Measurements from ENCODE around the gene ADGRD2. TPM values are rescaled to one million over a fixed set of nuclear protein-coding genes. Genes with fewer than 3 reads are reported as not detected.

Gene ADGRD2
- total and polyA plus RNA-seq, 2 of the 13 experiments (the other 11 are each of a cell fraction or from before 2014, with no cell fraction given), result not detected

GRCh38 chr9:124470306-124470705 lies 20.1 kb downstream of the ADGRD2 start (continued):
- TF ChIP-seq TRIM22 (IDR thresholded peaks at IDR 0.05) (no peak), NFAT5 (CRISPR knock-in tag; IDR thresholded peaks at IDR 0.05) (no peak)

DNA sequence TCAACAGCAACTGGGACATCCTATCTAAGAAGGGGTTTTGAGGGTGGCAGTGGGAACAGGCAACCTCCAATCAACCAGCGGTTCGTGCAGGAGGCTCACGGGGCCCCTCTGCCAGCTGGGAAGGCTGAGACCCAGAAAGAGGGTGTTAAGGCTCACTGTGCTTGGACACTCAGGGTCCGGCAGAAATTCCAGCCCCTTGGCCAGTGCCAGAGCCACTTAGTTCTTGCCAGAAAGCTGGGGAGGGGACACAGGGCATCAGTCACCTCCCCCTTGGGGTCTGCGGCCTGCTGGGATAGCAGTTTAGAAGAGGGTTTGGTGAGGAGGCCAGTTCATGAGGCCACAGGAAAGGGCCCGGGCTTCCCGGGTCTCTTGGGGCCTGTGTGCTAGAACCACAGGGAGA lies 20.5 kb downstream of the ADGRD2 start:
- Histone ChIP-seq H3K36me3 (replicated peaks in 1 of 2; ENCODE audit: control insufficient read depth in 1 of 2, insufficient read depth in 2 of 2, low read length in 2 of 2) (no peaks in the 10 kb centered on the region), H3K4me2 (ENCODE audit: low read depth, low read length) (no peak overlapping the region), H3K9ac (ENCODE audit: insufficient read depth, low read depth, low read length) (no peak overlapping the region), H2AFZ (ENCODE audit: low read length) (no peak overlapping the region), H3K27me3 (ENCODE audit: control insufficient read depth in 1 of 2, insufficient read depth in 2 of 2, low read length in 2 of 2) (peaks cover 19 to 85% of the 10 kb centered on the region in 2 experiments), H3K27ac (ENCODE audit: extremely low read length, insufficient read depth, low read length) (no peak overlapping the region), H3K4me3 (replicated peaks in 1 of 3; ENCODE audit: insufficient read depth in 1 of 3, low read depth in 2 of 3, low read length in 3 of 3) (no peak overlapping the region), H3K9me3 (ENCODE audit: low read length) (no peaks in the 10 kb centered on the region), H3K79me2 (ENCODE audit: insufficient read depth, low read length) (no peaks in the 10 kb centered on the region), H3K4me1 (ENCODE audit: insufficient read depth, low read length) (peaks cover 21% of the 10 kb centered on the region), H4K20me1 (ENCODE audit: insufficient read depth, low read length) (no peaks in the 10 kb centered on the region)
- in situ Hi-C loops (cut with HindIII; ENCODE audit: extremely low pct_ligation_motif_present, low pct_unique_long_range_greater_than_20kb) (no loop called here), intact Hi-C loops (cut with micrococcal nuclease; ENCODE audit: unreplicated experiment) (no loop called here)
- no peak for ATAC-seq
- 31% methylated on average over 4 of the region's 7 CpGs for WGBS (ENCODE audit: low lambda C conversion rate)
- CTCF ChIA-PET (ENCODE audit: low intra/inter-chr PET ratio, low total read pairs), result no interaction called here
- BruUV-seq (replicated peaks), result no TSS peak
- POLR2A ChIA-PET, result no interaction called here
- no peak for DNase-seq (ENCODE audit: low spot score)
- FAIRE-seq, result no peak
- TF ChIP-seq ZNF678 (CRISPR knock-in tag; IDR thresholded peaks at IDR 0.05), result no peak
- TF ChIP-seq STAT5B (CRISPR knock-in tag; IDR thresholded peaks at IDR 0.05), result no peak
- TF ChIP-seq HOXA9 (CRISPR knock-in tag; IDR thresholded peaks at IDR 0.05; ENCODE audit: borderline replicate concordance), result no peak
- TF ChIP-seq RXRB (CRISPR knock-in tag; IDR thresholded peaks at IDR 0.05; ENCODE audit: borderline replicate concordance), result no peak
- TF ChIP-seq GRHL1 (CRISPR knock-in tag; conservative IDR thresholded peaks at IDR 0.05), result no peak
- no peak for TF ChIP-seq ZSCAN31 (CRISPR knock-in tag; IDR thresholded peaks at IDR 0.05; ENCODE audit: low read depth)
- TF ChIP-seq ATF3 (CRISPR knock-in tag; IDR thresholded peaks at IDR 0.05), result no peak
- TF ChIP-seq, protein P1, sequence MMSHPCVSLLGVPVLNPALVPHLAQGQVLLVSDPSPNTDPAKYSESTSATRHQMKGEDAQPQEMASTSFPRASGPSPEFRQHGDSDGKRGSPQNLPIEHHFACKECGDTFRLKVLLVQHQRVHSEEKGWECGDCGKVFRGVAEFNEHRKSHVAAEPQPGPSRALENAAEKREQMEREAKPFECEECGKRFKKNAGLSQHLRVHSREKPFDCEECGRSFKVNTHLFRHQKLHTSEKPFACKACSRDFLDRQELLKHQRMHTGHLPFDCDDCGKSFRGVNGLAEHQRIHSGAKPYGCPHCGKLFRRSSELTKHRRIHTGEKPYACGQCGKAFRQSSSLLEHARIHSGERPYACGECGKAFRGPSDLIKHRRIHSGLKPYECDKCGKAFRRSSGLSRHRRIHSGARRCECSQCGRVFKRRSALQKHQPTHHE (CRISPR knock-in tag; IDR thresholded peaks at IDR 0.05; ENCODE audit: borderline replicate concordance), result no peak
- no peak for TF ChIP-seq TFDP2 (CRISPR knock-in tag; IDR thresholded peaks at IDR 0.05)
- TF ChIP-seq SYNCRIP (IDR thresholded peaks at IDR 0.05; ENCODE audit: insufficient read depth, low read depth, low read length), result no peak

Measured in HepG2 (cell line).